K562 (cell line): ENCODE results near the gene AKAP7. TPM values are rescaled to one million over a fixed set of nuclear protein-coding genes. Genes with fewer than 3 reads are reported as not detected.
A peak's percentile ranks its signal among the peaks of the same experiment; 100 is the strongest.

Experiments
- ATF6 ChIP-seq: sonication (generic); formaldehyde crosslinking; IDR thresholded peaks from 2 replicates; pipeline ENCODE4 v1.4.0; 2020; ENCODE audit warnings: mild to moderate bottlenecking, missing genetic modification reagents
- CHAMP1 ChIP-seq: fragments of 450-650 bp; IDR thresholded peaks from 2 replicates; pipeline ENCODE4 v1.6.1; 2016; ENCODE audit warnings: mild to moderate bottlenecking
- CHCHD3 ChIP-seq: fragments of 250-450 bp; sonication (Bioruptor Pico); IDR thresholded peaks from 2 replicates; pipeline ENCODE4 v2.1.2; 2022; ENCODE audit warnings: mild to moderate bottlenecking
- CREB3 ChIP-seq: fragments of 450-650 bp; conservative IDR thresholded peaks from 2 replicates; pipeline ENCODE4 v1.6.1; 2016; ENCODE audit warnings: missing genetic modification characterization, low read depth, mild to moderate bottlenecking, missing compliant biosample characterization, moderate library complexity
- ELK1 ChIP-seq: sonication (generic); formaldehyde crosslinking; IDR thresholded peaks from 2 replicates; pipeline ENCODE4 v1.8.1; 2022; ENCODE audit warnings: missing genetic modification reagents
- GTF2A2 ChIP-seq: IDR thresholded peaks from 2 replicates; pipeline ENCODE4 v1.6.1; 2016; ENCODE audit warnings: mild to moderate bottlenecking, missing genetic modification characterization, missing compliant biosample characterization
- JUNB ChIP-seq: fragments of 450-650 bp; formaldehyde crosslinking; conservative IDR thresholded peaks from 2 replicates; pipeline ENCODE4 v1.4.0; 2020; ENCODE audit warnings: mild to moderate bottlenecking
- L3MBTL2 ChIP-seq: fragments of 450-650 bp; IDR thresholded peaks from 2 replicates; pipeline ENCODE4 v1.6.1; 2016; ENCODE audit warnings: mild to moderate bottlenecking, moderate library complexity
- MEF2A ChIP-seq: IDR thresholded peaks from 2 replicates; pipeline ENCODE4 v1.6.1; 2011; ENCODE audit warnings: low read depth, mild to moderate bottlenecking, low read length, moderate library complexity; ENCODE audit not compliant: control insufficient read depth
- NCOR1 ChIP-seq: fragments of 450-650 bp; IDR thresholded peaks from 2 replicates; pipeline ENCODE4 v1.6.1; 2016; ENCODE audit warnings: mild to moderate bottlenecking, moderate library complexity
- NFIX ChIP-seq: fragments of 250-450 bp; sonication (Bioruptor Pico); IDR thresholded peaks from 2 replicates; pipeline ENCODE4 v1.4.0; 2020; ENCODE audit warnings: low read depth, mild to moderate bottlenecking, moderate library complexity
- RNF219 ChIP-seq: fragments of 250-450 bp; sonication (Bioruptor Pico); IDR thresholded peaks from 2 replicates; pipeline ENCODE4 v1.5.0; 2022; ENCODE audit warnings: mild to moderate bottlenecking
- SPI1 ChIP-seq: IDR thresholded peaks from 2 replicates; pipeline ENCODE4 v1.6.1; 2011; ENCODE audit warnings: low read depth, low read length, control low read depth, borderline replicate concordance
- STAT5B ChIP-seq: fragments of 250-450 bp; sonication (Bioruptor Pico); IDR thresholded peaks from 2 replicates; pipeline ENCODE4 v1.8.0; 2021; ENCODE audit warnings: mild to moderate bottlenecking, inconsistent platforms
- TCF15 ChIP-seq: fragments of 250-450 bp; sonication (Bioruptor Pico); IDR thresholded peaks from 2 replicates; pipeline ENCODE4 v1.8.0; 2022; ENCODE audit warnings: moderate library complexity, mild to moderate bottlenecking, inconsistent platforms
- TSC22D4 ChIP-seq: fragments of 450-650 bp; IDR thresholded peaks from 2 replicates; pipeline ENCODE4 v1.6.1; 2016; ENCODE audit warnings: missing genetic modification characterization, missing biosample characterization, control low read depth
- ZEB2 ChIP-seq: fragments of 450-650 bp; IDR thresholded peaks from 2 replicates; pipeline ENCODE4 v1.6.1; 2016
- ZNF217 ChIP-seq: sonication (generic); formaldehyde crosslinking; IDR thresholded peaks from 2 replicates; pipeline ENCODE4 v1.8.0; 2022; ENCODE audit warnings: mild to moderate bottlenecking, missing genetic modification reagents
- ZNF239 ChIP-seq: fragments of 250-450 bp; sonication (Bioruptor Pico); IDR thresholded peaks from 2 replicates; pipeline ENCODE4 v1.4.0; 2020; ENCODE audit warnings: mild to moderate bottlenecking
- ZNF347 ChIP-seq: fragments of 450-650 bp; formaldehyde crosslinking; IDR thresholded peaks from 2 replicates; pipeline ENCODE4 v1.4.0; 2020; ENCODE audit warnings: low read depth, mild to moderate bottlenecking, moderate library complexity
- polyA plus RNA-seq, 8 experiments: library from polyadenylated mRNA; depleted of rRNA in 4 of 8; stranded (reverse) in 5 of 8; unstranded in 3 of 8; fragments of >200 nt; fragmentation: Nextera tagmentation in 2 of 8; fragmentation: Illumina TruSeq in 1 of 8; extraction: Ambion mirVana in 2 of 8; extraction: Trizol in 1 of 8; gene quantifications; 2 replicates each; pipeline versions ENCODE4 v1.2.1 to v1.2.3, GENCODE V29; 2011 to 2014; ENCODE audit warnings: inconsistent platforms in 1 of 8, missing spikeins in 1 of 8
- total RNA-seq, 7 experiments: library from RNA; depleted of rRNA in 6 of 7; stranded (reverse); fragments of >200 nt in 6 of 7; fragmentation: Illumina TruSeq in 2 of 7; extraction: Trizol in 2 of 7; gene quantifications; 2 replicates each; pipeline versions ENCODE4 v1.2.1 to v1.2.3, GENCODE V29; 2011 to 2021; ENCODE audit warnings: low replicate concordance in 1 of 7

The AKAP7 gene
- total and polyA plus RNA-seq, 9 of the 15 experiments (the other 6 are each of a cell fraction or from before 2014, with no cell fraction given) = 0.82 to 2.6 (median 1.6) TPM

GRCh38 chr6:131135244-131136020, at the start of gene AKAP7 (continued):
- TF ChIP-seq MEF2A = no peak
- no peak for TF ChIP-seq ATF6
- TF ChIP-seq CHAMP1 = no peak
- TF ChIP-seq NCOR1 = no peak
- TF ChIP-seq ZEB2 = no peak
- TF ChIP-seq TSC22D4 (tag) = no peak
- no peak for TF ChIP-seq SPI1
- no peak for TF ChIP-seq CHCHD3 (CRISPR knock-in tag)
- TF ChIP-seq ZNF347 (CRISPR knock-in tag) = no peak
- no peak for TF ChIP-seq NFIX
- no peak for TF ChIP-seq ELK1
- TF ChIP-seq GTF2A2 (tag) = no peak
- no peak for TF ChIP-seq TCF15 (CRISPR knock-in tag)
- no peak for TF ChIP-seq CREB3 (tag)
- TF ChIP-seq STAT5B (CRISPR knock-in tag) = no peak
- TF ChIP-seq ZNF217 (CRISPR knock-in tag) = no peak
- TF ChIP-seq ZNF239 (CRISPR knock-in tag) = no peak
- no peak for TF ChIP-seq JUNB
- TF ChIP-seq L3MBTL2 = peak; percentile 59; the same call in 1 of the 2 replicates
- no peak for TF ChIP-seq RNF219 (CRISPR knock-in tag)
